Testis (tissue), 2 donors: ENCODE results near the gene OSTF1.

Experiments used
- CTCF ChIP-seq, 3 experiments: fragments of 450-650 bp in 2 of 3; fragments of 200-600 bp in 1 of 3; sonication (generic) in 1 of 3; IDR thresholded peaks; one replicate each; pipeline ENCODE4 v1.5.1; 2016 to 2019; ENCODE audit warnings: antibody characterized with exemption in 3 of 3, mild to moderate bottlenecking in 2 of 3, moderate library complexity in 1 of 3
- POLR2A ChIP-seq: fragments of 450-650 bp; IDR thresholded peaks from one replicate; pipeline ENCODE4 v1.6.1; 2017; ENCODE audit warnings: antibody characterized with exemption, mild to moderate bottlenecking, moderate library complexity

GRCh38 chr9:75092766-75093165, 4.5 kb downstream of the OSTF1 start:
- TF ChIP-seq POLR2A (no peak), CTCF (IDR thresholded peaks at IDR 0.05) (no peak)
